Measurements from ENCODE around the gene RRP1. TPM values are rescaled to one million over a fixed set of nuclear protein-coding genes. Genes with fewer than 3 reads are reported as not detected.
A peak's percentile ranks its signal among the peaks of the same experiment; 100 is the strongest.

The RRP1 gene
- total and polyA plus RNA-seq, 9 of the 15 experiments (the other 6 are each of a cell fraction or from before 2014, with no cell fraction given), result 0.89 to 105 (median 51.6) TPM

- TF ChIP-seq NFE2L1 (tag; IDR thresholded peaks at IDR 0.05; ENCODE audit: borderline replicate concordance, low read depth) (peak; percentile 93), ZNF431 (CRISPR knock-in tag; IDR thresholded peaks at IDR 0.05) (no peak), CREBBP (IDR thresholded peaks at IDR 0.05; ENCODE audit: low read depth, low read length) (no peak), EGR1 (conservative IDR thresholded peaks at IDR 0.05) (peak; percentile 72), HDGF (IDR thresholded peaks at IDR 0.05) (peak; percentile 81; the same call in 1 of the 2 replicates), ZFX (CRISPR knock-in tag; IDR thresholded peaks at IDR 0.05) (peak; percentile 96), SMAD4 (CRISPR knock-in tag; conservative IDR thresholded peaks at IDR 0.05) (peak; percentile 87), KLF1 (tag; IDR thresholded peaks at IDR 0.05) (peak; percentile 82; the same call in 1 of the 2 replicates)
- TF ChIP-seq, protein P1, sequence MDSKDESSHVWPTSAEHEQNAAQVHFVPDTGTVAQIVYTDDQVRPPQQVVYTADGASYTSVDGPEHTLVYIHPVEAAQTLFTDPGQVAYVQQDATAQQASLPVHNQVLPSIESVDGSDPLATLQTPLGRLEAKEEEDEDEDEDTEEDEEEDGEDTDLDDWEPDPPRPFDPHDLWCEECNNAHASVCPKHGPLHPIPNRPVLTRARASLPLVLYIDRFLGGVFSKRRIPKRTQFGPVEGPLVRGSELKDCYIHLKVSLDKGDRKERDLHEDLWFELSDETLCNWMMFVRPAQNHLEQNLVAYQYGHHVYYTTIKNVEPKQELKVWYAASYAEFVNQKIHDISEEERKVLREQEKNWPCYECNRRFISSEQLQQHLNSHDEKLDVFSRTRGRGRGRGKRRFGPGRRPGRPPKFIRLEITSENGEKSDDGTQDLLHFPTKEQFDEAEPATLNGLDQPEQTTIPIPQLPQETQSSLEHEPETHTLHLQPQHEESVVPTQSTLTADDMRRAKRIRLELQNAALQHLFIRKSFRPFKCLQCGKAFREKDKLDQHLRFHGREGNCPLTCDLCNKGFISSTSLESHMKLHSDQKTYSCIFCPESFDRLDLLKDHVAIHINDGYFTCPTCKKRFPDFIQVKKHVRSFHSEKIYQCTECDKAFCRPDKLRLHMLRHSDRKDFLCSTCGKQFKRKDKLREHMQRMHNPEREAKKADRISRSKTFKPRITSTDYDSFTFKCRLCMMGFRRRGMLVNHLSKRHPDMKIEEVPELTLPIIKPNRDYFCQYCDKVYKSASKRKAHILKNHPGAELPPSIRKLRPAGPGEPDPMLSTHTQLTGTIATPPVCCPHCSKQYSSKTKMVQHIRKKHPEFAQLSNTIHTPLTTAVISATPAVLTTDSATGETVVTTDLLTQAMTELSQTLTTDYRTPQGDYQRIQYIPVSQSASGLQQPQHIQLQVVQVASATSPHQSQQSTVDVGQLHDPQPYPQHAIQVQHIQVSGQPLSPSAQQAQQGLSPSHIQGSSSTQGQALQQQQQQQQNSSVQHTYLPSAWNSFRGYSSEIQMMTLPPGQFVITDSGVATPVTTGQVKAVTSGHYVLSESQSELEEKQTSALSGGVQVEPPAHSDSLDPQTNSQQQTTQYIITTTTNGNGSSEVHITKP (IDR thresholded peaks at IDR 0.05; ENCODE audit: partially characterized antibody), result peak; percentile 51
- TF ChIP-seq, protein P2, sequence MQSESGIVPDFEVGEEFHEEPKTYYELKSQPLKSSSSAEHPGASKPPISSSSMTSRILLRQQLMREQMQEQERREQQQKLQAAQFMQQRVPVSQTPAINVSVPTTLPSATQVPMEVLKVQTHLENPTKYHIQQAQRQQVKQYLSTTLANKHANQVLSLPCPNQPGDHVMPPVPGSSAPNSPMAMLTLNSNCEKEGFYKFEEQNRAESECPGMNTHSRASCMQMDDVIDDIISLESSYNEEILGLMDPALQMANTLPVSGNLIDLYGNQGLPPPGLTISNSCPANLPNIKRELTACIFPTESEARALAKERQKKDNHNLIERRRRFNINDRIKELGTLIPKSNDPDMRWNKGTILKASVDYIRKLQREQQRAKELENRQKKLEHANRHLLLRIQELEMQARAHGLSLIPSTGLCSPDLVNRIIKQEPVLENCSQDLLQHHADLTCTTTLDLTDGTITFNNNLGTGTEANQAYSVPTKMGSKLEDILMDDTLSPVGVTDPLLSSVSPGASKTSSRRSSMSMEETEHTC (IDR thresholded peaks at IDR 0.05), result peak; percentile 93
- TF ChIP-seq, protein P3, sequence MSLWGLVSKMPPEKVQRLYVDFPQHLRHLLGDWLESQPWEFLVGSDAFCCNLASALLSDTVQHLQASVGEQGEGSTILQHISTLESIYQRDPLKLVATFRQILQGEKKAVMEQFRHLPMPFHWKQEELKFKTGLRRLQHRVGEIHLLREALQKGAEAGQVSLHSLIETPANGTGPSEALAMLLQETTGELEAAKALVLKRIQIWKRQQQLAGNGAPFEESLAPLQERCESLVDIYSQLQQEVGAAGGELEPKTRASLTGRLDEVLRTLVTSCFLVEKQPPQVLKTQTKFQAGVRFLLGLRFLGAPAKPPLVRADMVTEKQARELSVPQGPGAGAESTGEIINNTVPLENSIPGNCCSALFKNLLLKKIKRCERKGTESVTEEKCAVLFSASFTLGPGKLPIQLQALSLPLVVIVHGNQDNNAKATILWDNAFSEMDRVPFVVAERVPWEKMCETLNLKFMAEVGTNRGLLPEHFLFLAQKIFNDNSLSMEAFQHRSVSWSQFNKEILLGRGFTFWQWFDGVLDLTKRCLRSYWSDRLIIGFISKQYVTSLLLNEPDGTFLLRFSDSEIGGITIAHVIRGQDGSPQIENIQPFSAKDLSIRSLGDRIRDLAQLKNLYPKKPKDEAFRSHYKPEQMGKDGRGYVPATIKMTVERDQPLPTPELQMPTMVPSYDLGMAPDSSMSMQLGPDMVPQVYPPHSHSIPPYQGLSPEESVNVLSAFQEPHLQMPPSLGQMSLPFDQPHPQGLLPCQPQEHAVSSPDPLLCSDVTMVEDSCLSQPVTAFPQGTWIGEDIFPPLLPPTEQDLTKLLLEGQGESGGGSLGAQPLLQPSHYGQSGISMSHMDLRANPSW (CRISPR knock-in tag; IDR thresholded peaks at IDR 0.05), result no peak
Observed at GRCh38 chr21:43767984-43768867, 21.2 kb upstream of the RRP1 start (continued).

Measured in K562 (cell line).